PC-9 (cell line): ENCODE results near the gene DDR2. TPM values are rescaled to one million over a fixed set of nuclear protein-coding genes. Genes with fewer than 3 reads are reported as not detected.
"Not testable (repeated sequence)": the region's sequence is repeated elsewhere in the genome, so short reads cannot be mapped to it uniquely, and the experiment has no call there.

ENCODE experiments used
- Bru-seq: library from RNA; stranded (reverse); fragments of 400-500 nt; gene quantifications from one replicate; lab custom pipeline; 2021; lab: Mats Ljungman, UMichigan
- BruChase-seq, 2 experiments: library from RNA; stranded (reverse); fragments of 400-500 nt; gene quantifications; one replicate each; lab custom pipeline; 2021; lab: Mats Ljungman, UMichigan
- BruUV-seq: library from RNA; stranded (reverse); fragments of 400-500 nt; replicated peaks from 2 replicates; lab custom pipeline; 2021; lab: Mats Ljungman, UMichigan
- CTCF ChIA-PET: fragments of 300-600 bp; sonication (Branson Sonifier 250); formaldehyde crosslinking; loops from one replicate; lab custom pipeline; 2022; ENCODE audit warnings: antibody characterized with exemption; lab: Charles Lee
- POLR2A ChIA-PET: fragments of 300-600 bp; sonication (Branson Sonifier 250); formaldehyde crosslinking; loops from one replicate; lab custom pipeline; 2022; ENCODE audit warnings: antibody characterized with exemption; ENCODE audit not compliant: unreplicated experiment; lab: Charles Lee
- DNase-seq, 2 experiments: peaks; one replicate each; pipeline versions ENCODE4 v3.0.0 to v3.0.0-alpha.2; 2015 to 2022; ENCODE audit warnings: mixed read lengths in 1 of 2
- H2AFZ ChIP-seq: fragments of 200-600 bp; sonication (generic); 2 replicates; pipeline ENCODE4 v1.8.1; 2017; ENCODE audit warnings: antibody characterized with exemption
- H3F3A ChIP-seq: fragments of 200-600 bp; sonication (generic); 2 replicates; pipeline ENCODE4 v1.8.1; 2017; ENCODE audit warnings: antibody characterized with exemption, mild to moderate bottlenecking, low read depth; ENCODE audit not compliant: insufficient read depth
- H3K27ac ChIP-seq: fragments of 200-600 bp; sonication (generic); 2 replicates; pipeline ENCODE4 v1.6.1; 2016; ENCODE audit warnings: mixed run types
- H3K27me3 ChIP-seq: fragments of 200-600 bp; sonication (generic); 2 replicates; pipeline ENCODE4 v1.6.1; 2016; ENCODE audit warnings: low read depth, mixed run types; ENCODE audit not compliant: insufficient read depth
- H3K36me3 ChIP-seq: fragments of 200-600 bp; sonication (generic); 2 replicates; pipeline ENCODE4 v1.6.1; 2016; ENCODE audit warnings: low read depth, mixed run types
- H3K4me1 ChIP-seq: fragments of 200-600 bp; sonication (generic); replicated peaks from 2 replicates; pipeline ENCODE4 v1.6.1; 2016; ENCODE audit warnings: mixed run types; ENCODE audit not compliant: insufficient read depth
- H3K4me2 ChIP-seq: fragments of 200-600 bp; sonication (generic); 2 replicates; pipeline ENCODE4 v1.6.1; 2017; ENCODE audit warnings: mixed run types
- H3K4me3 ChIP-seq: fragments of 200-600 bp; sonication (generic); 2 replicates; pipeline ENCODE4 v1.6.1; 2016; ENCODE audit warnings: mixed run types
- H3K79me2 ChIP-seq: fragments of 200-600 bp; sonication (generic); 2 replicates; pipeline ENCODE4 v1.6.1; 2017; ENCODE audit warnings: low read depth, mixed run types
- H3K9me2 ChIP-seq: fragments of 200-600 bp; sonication (generic); 2 replicates; pipeline ENCODE4 v1.8.1; 2017; ENCODE audit warnings: mild to moderate bottlenecking; ENCODE audit not compliant: insufficient read depth
- H3K9me3 ChIP-seq: fragments of 200-600 bp; sonication (generic); 2 replicates; pipeline ENCODE4 v1.8.1; 2016; ENCODE audit warnings: low read depth; ENCODE audit not compliant: insufficient read depth
- H4K20me1 ChIP-seq: fragments of 200-600 bp; sonication (generic); 2 replicates; pipeline ENCODE4 v1.8.1; 2017; ENCODE audit not compliant: insufficient read depth
- CTCF ChIP-seq: fragments of 200-600 bp; sonication (generic); conservative IDR thresholded peaks from 2 replicates; pipeline ENCODE4 v1.6.1; 2017; ENCODE audit warnings: mixed run types, antibody characterized with exemption, mild to moderate bottlenecking, moderate library complexity
- EZH2 ChIP-seq: fragments of 200-600 bp; sonication (generic); IDR thresholded peaks from 2 replicates; pipeline ENCODE4 v1.8.0; 2017; ENCODE audit warnings: antibody characterized with exemption, low read depth
- intact Hi-C: fragments of 100-400 bp; cut with micrococcal nuclease; formaldehyde crosslinking; loops from one replicate; pipeline ENCODE4 v1.10.0; 2022; ENCODE audit not compliant: unreplicated experiment
- long read RNA-seq: library from polyadenylated mRNA; stranded (forward); transcript quantifications from one replicate; pipeline ENCODE4 v2.0.0, GENCODE V29; 2022
- total RNA-seq: library from RNA; stranded (reverse); gene quantifications from 2 replicates; pipeline ENCODE4 v1.2.3, GENCODE V29; 2021

The DDR2 gene
- 0.05 and 0.35 TPM in 2 replicates for total RNA-seq
- Bru-seq, nascent RNA = percentile 24 among the genes with signal in this experiment
- percentile 38 among the genes with signal in this experiment for BruChase-seq, experiment 1, labeled RNA remaining after a 2-hour chase
- percentile 22 among the genes with signal in this experiment for BruChase-seq, experiment 2, labeled RNA remaining after a 6-hour chase
- long read RNA-seq, partial matches to known transcripts = 0 of 1 reads
- long read RNA-seq, other reads (novel, unspliced or antisense) = 1 of 1 reads

DNA sequence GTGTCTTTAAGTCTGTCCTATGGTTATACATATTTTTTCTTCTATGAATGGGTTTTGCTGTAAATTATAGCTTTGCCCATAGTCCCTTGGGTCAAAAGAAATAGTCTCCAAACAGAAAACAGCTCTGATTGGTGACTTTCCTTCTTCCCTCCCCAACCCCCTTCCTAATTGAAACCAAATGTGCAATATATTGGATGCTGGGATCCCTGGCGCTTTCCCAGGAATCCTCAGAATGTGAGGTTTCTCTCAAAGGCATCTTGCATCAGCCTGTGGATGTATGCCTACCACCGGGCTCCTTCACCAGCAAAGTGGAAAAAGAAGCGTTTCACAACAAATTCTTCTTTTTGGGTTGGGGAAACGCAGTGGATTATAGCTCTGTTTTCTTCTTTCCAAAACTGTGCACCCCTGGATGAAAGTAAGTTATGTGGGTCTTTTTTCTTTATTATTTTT is at the start of gene DDR2:
DDR2 (plus strand) TSS at position 248 of the 450 bp plus-strand sequence. CDS start 86,600 bp downstream, outside the sequence.
- Histone ChIP-seq H3K36me3 (no peaks in the 10 kb centered on the region), H3K9me2 (no peaks in the 10 kb centered on the region), H3K4me2 (no peak within 1 kb of the TSS), H3F3A (no peaks in the 10 kb centered on the region), H3K79me2 (no peaks in the 10 kb centered on the region), H3K9me3 (no peaks in the 10 kb centered on the region), H2AFZ (no peak within 1 kb of the TSS), H4K20me1 (no peaks in the 10 kb centered on the region), H3K27ac (no peak within 1 kb of the TSS), H3K4me3 (no peak within 1 kb of the TSS), H3K4me1 (no peaks in the 10 kb centered on the region), H3K27me3 (no peaks in the 10 kb centered on the region)
- DNase-seq = no peak
- BruUV-seq = no TSS peak
- ChIA-PET POLR2A (no interaction called here), CTCF (no interaction called here)
- intact Hi-C loops = loop anchor here (10.0 kb wide), 1 partner anchor 93 kb away; no protein-coding TSS in a partner anchor
- TF ChIP-seq EZH2 (no peak), CTCF (no peak)

GRCh38 chr1:162582901-162583300 is 49.4 kb upstream of the DDR2 start:
- H3K27ac ChIP-seq, POLR2A ChIA-PET, H3K27me3 ChIP-seq, H3K9me2 ChIP-seq, H3K4me2 ChIP-seq, H3K4me1 ChIP-seq, H3F3A ChIP-seq, H2AFZ ChIP-seq, H3K36me3 ChIP-seq, CTCF ChIA-PET, H3K4me3 ChIP-seq, H4K20me1 ChIP-seq, intact Hi-C loops, H3K79me2 ChIP-seq, DNase-seq, BruUV-seq, H3K9me3 ChIP-seq: not testable (repeated sequence)

GRCh38 chr1:162585101-162585500 is 47.2 kb upstream of the DDR2 start:
- H3K79me2 ChIP-seq, H2AFZ ChIP-seq, H3K4me3 ChIP-seq, POLR2A ChIA-PET, DNase-seq, H3K27ac ChIP-seq, H3F3A ChIP-seq, intact Hi-C loops, H3K27me3 ChIP-seq, H3K4me1 ChIP-seq, H3K9me3 ChIP-seq, H4K20me1 ChIP-seq, H3K4me2 ChIP-seq, H3K9me2 ChIP-seq, BruUV-seq: not testable (repeated sequence)
- CTCF ChIA-PET = interaction anchor here (0.5 to 1.0 kb wide), 2 partner anchors 193 to 215 kb away, joined by 3 read pairs; no protein-coding TSS in a partner anchor
- peaks cover 15% of the 10 kb centered on the region for H3K36me3 ChIP-seq

- intact Hi-C loops = no loop called here
- H3K27ac ChIP-seq = no peak overlapping the region
- no peak for TF ChIP-seq EZH2
- no peak for TF ChIP-seq CTCF
- ChIA-PET CTCF (interaction anchor here (0.7 kb wide), 1 partner anchor 213 kb away, joined by 4 read pairs; no protein-coding TSS in a partner anchor), POLR2A (no interaction called here)
- peaks cover 15% of the 10 kb centered on the region for H3K36me3 ChIP-seq
- H3K79me2 ChIP-seq = no peaks in the 10 kb centered on the region
- H3K27me3 ChIP-seq = no peaks in the 10 kb centered on the region
- H3K4me2 ChIP-seq = no peak overlapping the region
- no peaks in the 10 kb centered on the region for H3K9me2 ChIP-seq
- BruUV-seq = no TSS peak
- H3K4me1 ChIP-seq = no peaks in the 10 kb centered on the region
- H4K20me1 ChIP-seq = 0 out of 2 replicates have a peak, but pooled peaks cover 3% of the 10 kb centered on the region
- no peak for DNase-seq
- H2AFZ ChIP-seq = no peak overlapping the region
- no peaks in the 10 kb centered on the region; the same call in 1 of the 2 replicates for H3F3A ChIP-seq
- H3K9me3 ChIP-seq = no peaks in the 10 kb centered on the region
- H3K4me3 ChIP-seq = no peak overlapping the region
These were observed 44.9 kb upstream of the DDR2 start for GRCh38 chr1:162587347-162587746.
